ENCODE data around the gene BICC1.
"Not testable (repeated sequence)": the region's sequence is repeated elsewhere in the genome, so short reads cannot be mapped to it uniquely, and the experiment has no call there.

BICC1 gene

GRCh38 chr10:58856508-58857240, 344.0 kb downstream of the BICC1 start:
- Histone ChIP-seq H3K4me3 (no peak overlapping the region), H3K27ac (peak overlapping the region in 8 of 21 experiments; percentile 5 to 64 (median 33))

- Histone ChIP-seq H3K27ac (peak overlapping the region in 7 of 21 experiments; percentile 5 to 58 (median 21)), H3K4me3 (no peak overlapping the region)
Observed at GRCh38 chr10:58857251-58857805, 344.7 kb downstream of the BICC1 start.

GRCh38 chr10:58858123-58858522, 345.5 kb downstream of the BICC1 start:
- H3K27ac ChIP-seq, H3K4me3 ChIP-seq: not testable (repeated sequence)

- Histone ChIP-seq H3K27ac (no peak overlapping the region), H3K4me3 (no peak overlapping the region)
Observed at GRCh38 chr10:58859526-58859925, 346.9 kb downstream of the BICC1 start.

- Histone ChIP-seq H3K4me3 (no peak overlapping the region), H3K27ac (no peak overlapping the region)
Observed at GRCh38 chr10:58867683-58868082, 355.0 kb downstream of the BICC1 start.

GRCh38 chr10:58868736-58869435, 356.2 kb downstream of the BICC1 start:
- Histone ChIP-seq H3K27ac (no peak overlapping the region), H3K4me3 (no peak overlapping the region)

- no peak overlapping the region for H3K4me3 ChIP-seq
- H3K27ac ChIP-seq = no peak overlapping the region
Observed at GRCh38 chr10:58870070-58870469, 357.4 kb downstream of the BICC1 start.

GRCh38 chr10:58873161-58873560, 360.5 kb downstream of the BICC1 start:
- H3K27ac ChIP-seq = no peak overlapping the region
- no peak overlapping the region for H3K4me3 ChIP-seq

Data from skin epidermis (tissue), 12 donors.